GM19023 (cell line): Measurements from ENCODE around the gene SULT2B1.

Experiments used
- ATAC-seq: cut with Tn5 transposase; IDR thresholded peaks from one replicate; pipeline ENCODE4 v1.9.1; 2021; ENCODE audit warnings: mild to moderate bottlenecking, moderate library complexity; ENCODE audit not compliant: unreplicated experiment

SULT2B1 gene

DNA sequence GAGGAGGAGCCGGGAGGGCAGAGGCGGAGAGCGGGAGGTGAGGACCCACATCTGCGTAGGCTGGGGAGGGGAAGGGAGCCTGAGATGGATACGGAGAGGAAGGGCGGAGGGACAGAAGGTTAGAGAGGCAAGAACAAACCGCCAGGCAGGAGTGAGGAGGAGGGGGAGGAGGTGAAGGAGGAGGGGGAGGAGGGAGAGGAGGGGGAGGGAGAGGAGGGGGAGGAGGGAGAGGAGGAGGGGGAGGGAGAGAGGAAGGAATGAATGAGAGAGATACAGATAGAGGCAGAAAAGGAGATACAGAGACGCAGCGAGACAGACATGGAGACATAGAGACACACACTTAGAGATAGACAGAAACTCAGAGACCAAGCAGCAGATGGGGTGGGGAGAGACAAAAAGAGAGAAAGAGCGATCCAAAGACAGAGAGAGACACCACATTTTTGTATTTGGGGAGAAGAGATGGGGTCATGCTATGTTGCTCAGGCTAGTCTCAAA, 94.8 kb downstream of the SULT2B1 start:
- ATAC-seq: no peak

- ATAC-seq: no peak
These were observed 96.2 kb downstream of the SULT2B1 start for GRCh38 chr19:48648134-48648533.
